Activated T-helper 1 cell treated with Interleukin-2 at 50 U/mL for 16 hours (primary cell): ENCODE measurements around the gene ZNF37A.
"Not testable (repeated sequence)": the region's sequence is repeated elsewhere in the genome, so short reads cannot be mapped to it uniquely, and the experiment has no call there.

Source experiments
- DNase-seq: peaks from one replicate; pipeline ENCODE4 v3.0.0-alpha.2; 2020; ENCODE audit warnings: low read depth

Gene ZNF37A

GRCh38 chr10:38094158-38094926, at the start of gene ZNF37A:
Gene ZNF37A (plus strand): TSS chr10:38094337. CDS start chr10:38096618, 2,281 bp downstream.
- peak; percentile 75 for DNase-seq

DNA sequence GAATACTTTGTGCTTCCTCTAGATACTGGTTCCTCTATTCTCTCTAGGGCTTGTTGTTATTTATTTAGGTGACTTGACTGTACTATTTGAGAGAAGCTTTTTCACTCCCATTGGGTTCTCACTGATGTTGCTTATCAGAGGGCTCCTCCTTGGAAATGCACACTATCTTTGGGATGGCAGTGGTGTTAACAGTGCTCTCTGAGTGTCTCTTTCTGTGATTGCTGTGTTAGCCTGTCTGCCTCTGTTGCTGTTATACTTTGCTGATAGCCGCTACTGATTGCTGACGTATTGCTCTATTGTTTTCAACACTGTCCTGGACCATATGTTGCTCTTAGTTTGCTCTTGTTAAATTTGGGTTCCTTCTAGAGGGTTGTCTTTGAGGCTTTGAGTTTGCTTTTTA, 49.0 kb upstream of the ZNF37A start:
- DNase-seq, result no peak

DNA sequence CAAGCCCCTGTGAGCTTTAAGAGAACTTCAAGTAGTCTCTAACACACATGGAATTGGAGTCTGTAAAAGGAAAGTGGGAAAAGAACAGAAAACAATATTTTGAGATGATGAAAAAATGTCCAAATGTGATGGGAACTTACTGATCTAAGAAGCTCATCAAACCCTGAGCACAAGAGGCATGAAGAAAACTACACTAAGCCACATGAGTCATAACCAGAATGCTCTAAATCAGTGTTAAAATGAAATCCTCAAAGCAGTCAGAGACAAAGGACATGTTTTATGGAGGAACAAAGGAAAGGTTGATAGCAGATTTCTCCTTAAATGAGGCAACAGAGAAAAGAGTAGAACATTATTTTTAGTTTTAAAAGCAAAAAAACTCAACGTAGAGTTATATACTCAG, 46.5 kb upstream of the ZNF37A start:
- DNase-seq, result no peak

DNA sequence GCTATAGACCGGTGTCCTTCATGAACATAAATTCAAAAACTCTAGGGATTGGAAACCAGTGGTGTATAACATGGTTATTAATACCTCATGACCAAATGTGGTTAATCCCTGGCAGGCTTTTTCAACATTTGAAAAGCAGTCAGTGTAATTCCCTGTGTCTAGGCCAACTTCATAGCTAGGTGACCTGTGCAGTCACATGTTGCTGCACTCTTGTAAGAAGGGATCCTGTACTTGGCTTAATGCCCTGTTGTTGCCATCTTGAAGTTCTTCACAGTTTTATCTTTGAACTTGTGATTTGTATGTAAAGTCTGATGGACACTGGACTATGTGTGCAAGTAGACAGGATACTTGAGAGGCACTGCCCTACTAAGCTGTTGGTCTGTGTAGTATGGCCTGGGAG, 43.9 kb upstream of the ZNF37A start:
- no peak for DNase-seq

DNA sequence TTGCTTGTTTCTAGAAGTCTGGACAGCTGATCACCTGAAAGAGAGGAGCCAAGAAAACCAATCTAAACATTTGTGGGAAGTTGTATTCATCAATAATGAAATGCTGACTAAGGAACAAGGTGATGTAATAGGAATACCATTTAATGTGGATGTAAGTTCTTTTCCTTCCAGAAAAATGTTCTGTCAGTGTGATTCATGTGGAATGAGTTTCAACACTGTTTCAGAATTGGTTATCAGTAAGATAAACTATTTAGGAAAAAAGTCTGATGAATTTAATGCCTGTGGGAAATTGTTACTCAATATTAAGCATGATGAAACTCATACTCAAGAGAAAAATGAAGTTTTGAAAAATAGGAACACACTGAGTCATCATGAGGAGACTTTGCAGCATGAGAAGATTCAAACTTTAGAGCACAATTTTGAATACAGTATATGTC, 39.8 kb upstream of the ZNF37A start:
- no peak for DNase-seq

GRCh38 chr10:38055274-38055894, 38.8 kb upstream of the ZNF37A start:
- not testable (repeated sequence) for DNase-seq

DNA sequence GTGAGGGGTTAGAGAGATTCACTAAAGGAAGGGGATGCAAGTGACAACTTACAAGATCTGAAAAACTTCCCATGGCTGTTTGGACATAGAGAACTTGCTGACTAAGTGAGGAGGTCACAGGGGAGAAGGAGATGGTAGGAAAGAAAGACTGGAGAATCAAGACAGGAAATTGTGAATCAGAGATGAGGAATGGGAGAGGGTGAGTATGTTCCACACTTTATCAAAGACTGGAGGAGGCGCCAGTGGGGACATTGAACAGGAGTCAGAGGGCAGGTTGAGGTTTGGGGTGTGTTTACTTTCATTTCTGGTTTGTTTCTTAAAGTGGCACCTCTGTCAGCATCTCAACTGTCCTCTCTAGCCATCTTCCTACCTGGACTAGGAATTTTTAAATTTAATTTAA, 24.5 kb upstream of the ZNF37A start:
- DNase-seq, result not testable (repeated sequence)

DNA sequence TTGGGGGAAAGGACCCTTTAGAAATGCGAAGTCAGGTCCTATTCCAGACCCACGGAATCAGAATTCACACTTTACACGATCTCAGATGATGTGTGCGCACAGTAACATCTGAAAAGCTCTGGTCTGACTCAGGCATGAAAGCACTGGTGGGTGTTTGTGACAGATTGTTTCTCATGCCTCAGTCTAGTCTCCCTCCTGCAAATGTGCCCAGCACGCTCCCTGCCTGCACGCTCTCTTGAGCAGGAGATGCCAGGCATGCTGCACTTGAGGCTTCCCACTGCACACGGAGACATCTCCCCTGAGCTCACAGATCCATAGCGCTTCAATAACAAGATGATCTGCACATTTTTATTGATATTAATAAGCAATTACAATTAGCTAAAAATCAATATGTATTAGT, 23.6 kb upstream of the ZNF37A start:
- no peak for DNase-seq

- DNase-seq, result no peak
These were observed 21.6 kb upstream of the ZNF37A start for GRCh38 chr10:38072552-38072951.

- DNase-seq, result no peak
These were observed 17.4 kb upstream of the ZNF37A start for GRCh38 chr10:38076687-38077086.

DNA sequence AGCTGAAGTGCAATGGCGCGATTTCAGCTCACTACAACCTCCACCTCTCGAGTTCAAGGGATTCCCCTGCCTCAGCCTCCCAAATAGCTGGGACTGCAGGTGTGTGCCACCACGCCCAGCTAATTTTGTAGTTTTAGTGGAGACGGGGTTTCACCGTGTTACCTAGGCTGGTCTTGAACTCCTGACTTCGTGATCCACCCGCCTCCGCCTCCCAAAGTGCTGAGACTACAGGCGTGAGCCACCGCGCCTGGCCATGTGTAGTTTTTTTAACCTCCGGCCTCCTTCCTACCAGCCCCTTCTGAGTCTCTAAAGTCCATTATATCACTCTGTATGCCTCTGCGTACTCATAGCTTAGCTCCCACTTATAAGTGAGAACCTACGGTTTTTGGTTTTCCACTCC, 819 bp upstream of the ZNF37A start:
- DNase-seq, result not testable (repeated sequence)

DNA sequence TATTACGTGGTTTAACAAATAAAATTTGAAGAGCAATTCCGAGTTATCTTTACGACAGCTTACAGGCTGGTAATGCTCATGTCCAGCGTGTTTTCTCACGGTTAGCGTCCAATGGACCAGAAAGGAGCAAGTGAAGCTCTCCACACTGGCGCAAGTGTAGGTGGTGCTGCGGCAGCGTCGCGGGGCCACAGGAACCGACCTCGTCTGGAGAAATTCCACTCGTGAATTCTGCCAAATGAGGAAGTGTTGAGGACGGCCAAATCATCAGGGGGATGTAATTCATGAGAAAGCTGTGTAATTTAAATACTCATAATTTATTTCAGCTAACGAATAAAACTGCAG, 350 bp upstream of the ZNF37A start:
- no peak for DNase-seq

- DNase-seq, result no peak
These were observed 914 bp downstream of the ZNF37A start for GRCh38 chr10:38094927-38095574.

DNA sequence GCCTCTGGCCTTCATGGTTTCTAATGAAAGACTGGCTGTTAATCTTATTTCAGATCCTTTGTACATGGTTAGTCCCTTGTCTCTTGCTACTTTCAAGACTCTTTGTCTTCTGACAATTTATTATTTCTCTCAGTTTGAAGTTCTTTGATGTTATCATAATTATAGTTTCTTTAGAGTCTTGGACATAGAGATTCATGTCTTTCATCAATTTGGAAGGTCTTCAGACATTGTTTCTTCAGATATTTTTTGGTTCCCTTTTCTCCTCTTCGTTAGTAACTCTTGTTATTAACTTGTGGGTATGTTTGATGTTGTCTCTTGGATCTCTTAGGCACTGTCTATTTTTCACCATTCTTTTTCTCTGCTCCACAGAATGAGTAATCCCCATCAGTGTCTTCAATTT, 8.7 kb downstream of the ZNF37A start:
- DNase-seq, result no peak

GRCh38 chr10:38103756-38104155, 9.6 kb downstream of the ZNF37A start:
- DNase-seq, result no peak

DNA sequence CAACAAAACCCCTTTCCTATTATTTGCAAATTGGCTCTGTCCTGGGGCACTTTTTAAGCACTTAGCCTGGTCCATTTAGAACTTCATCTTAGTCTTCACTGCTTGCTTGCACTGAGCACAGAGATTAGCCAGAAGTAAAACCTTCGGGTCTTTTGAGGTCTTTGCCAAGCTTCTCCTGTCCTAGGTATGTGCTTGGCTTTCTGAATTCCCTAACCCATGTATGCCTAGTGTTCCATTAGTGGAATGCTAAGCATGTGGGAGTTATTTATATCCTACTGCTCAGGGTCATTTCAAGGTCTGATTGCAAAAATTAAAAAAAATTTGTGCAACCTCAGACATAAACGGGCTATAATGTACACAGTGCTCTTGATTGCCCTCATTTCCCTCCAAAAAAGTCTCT, 18.0 kb downstream of the ZNF37A start:
- DNase-seq, result no peak

GRCh38 chr10:38118072-38118807, 24.1 kb downstream of the ZNF37A start:
- no peak for DNase-seq

- DNase-seq, result no peak
These were observed 24.9 kb downstream of the ZNF37A start for GRCh38 chr10:38119038-38119437.

DNA sequence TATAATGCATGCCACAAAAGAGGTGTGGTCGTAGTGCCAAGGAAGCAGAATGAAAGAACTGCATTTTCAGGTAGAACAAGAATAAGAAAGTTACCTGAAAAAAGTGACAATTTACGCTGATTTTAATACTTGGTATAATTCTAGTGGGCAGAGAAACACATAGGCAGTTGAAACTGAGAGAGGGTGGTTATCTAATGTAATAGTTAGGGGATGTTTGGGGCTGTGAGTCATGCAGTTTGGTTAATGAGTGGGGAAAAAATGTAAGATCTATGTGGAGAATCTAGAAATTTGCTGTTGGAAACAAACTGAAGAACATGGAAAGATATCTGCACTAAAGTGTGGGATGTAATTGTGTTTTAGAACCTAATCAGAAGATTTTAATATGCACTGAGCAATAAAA, 33.7 kb downstream of the ZNF37A start:
- no peak for DNase-seq

DNA sequence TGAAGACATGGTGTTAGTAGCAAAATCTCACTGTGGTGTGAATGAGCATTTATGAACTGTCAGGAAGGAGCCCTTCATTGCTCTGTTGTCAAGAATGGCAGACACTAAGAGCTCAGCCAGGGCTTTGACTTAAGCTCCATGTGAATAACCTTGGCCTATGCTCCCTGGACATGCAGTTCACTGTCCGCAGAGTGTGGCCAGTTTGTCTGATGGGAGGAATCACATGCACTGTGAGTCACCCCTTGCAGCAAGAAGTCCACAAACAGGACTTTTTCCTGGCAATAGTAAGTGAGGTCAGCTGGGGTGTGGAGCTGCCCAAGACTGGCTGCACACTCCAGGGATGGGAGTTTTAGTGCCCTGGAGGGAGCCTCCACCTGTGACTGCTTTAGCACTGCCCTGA, 49.5 kb downstream of the ZNF37A start:
- no peak for DNase-seq

- DNase-seq, result no peak
These were observed 52.6 kb downstream of the ZNF37A start for GRCh38 chr10:38146579-38147333.

DNA sequence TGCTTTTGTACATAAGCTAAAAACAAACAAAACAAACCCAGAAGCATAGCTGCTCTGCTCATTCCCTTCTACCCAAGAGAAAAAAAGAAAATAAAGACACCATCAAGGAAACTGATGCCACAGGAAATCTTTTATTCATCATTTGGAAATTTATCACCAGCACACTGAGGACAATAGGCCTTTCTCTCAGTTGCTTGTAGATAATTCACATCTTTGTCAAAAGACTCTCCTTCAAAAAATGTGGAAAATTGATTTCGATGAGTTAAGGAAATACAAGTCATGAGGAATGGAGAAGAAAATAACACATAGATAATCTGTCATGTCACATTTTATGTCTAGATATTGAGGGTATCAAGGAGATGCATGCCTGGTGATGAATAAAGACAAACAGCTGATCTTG, 53.5 kb downstream of the ZNF37A start:
- DNase-seq, result no peak
